T-helper 2 cell treated with Interferon-gamma antibody and Interleukin-4, amounts not matched to agents 5 μg/mL and 100 μg/mL, for 36 hours (primary cell): ENCODE data around the gene TM2D3.

Experiments
- DNase-seq: peaks from one replicate; pipeline ENCODE4 v3.0.0; 2021; ENCODE audit warnings: low spot score
- H3K27ac Mint-ChIP-seq: one replicate; pipeline ENCODE4 v1.8.0; 2021; ENCODE audit warnings: mild to moderate bottlenecking, mixed read lengths
- H3K27me3 Mint-ChIP-seq: one replicate; pipeline ENCODE4 v1.8.0; 2021; ENCODE audit warnings: low read depth, mixed read lengths
- H3K36me3 Mint-ChIP-seq: one replicate; pipeline ENCODE4 v1.8.0; 2021; ENCODE audit warnings: low read depth, mixed read lengths
- H3K4me1 Mint-ChIP-seq: one replicate; pipeline ENCODE4 v1.8.0; 2021; ENCODE audit warnings: low read depth, mixed read lengths
- H3K4me3 Mint-ChIP-seq: one replicate; pipeline ENCODE4 v1.8.0; 2022; ENCODE audit warnings: mild to moderate bottlenecking, moderate library complexity, mixed read lengths
- H3K9me3 Mint-ChIP-seq: one replicate; pipeline ENCODE4 v1.8.0; 2021; ENCODE audit warnings: mixed read lengths

Gene TM2D3

GRCh38 chr15:101613130-101614000 is 38.8 kb downstream of the TM2D3 start:
- H3K27me3 Mint-ChIP-seq, result no peaks in the 10 kb centered on the region
- DNase-seq, result no peak

GRCh38 chr15:101612676-101613075 is 39.5 kb downstream of the TM2D3 start:
- no peaks in the 10 kb centered on the region for H3K9me3 Mint-ChIP-seq

More at GRCh38 chr15:101613130-101614000, 38.8 kb downstream of the TM2D3 start:
- no peaks in the 10 kb centered on the region for H3K36me3 Mint-ChIP-seq
- no peaks in the 10 kb centered on the region for H3K9me3 Mint-ChIP-seq
- no peak overlapping the region for H3K27ac Mint-ChIP-seq
- H3K4me3 Mint-ChIP-seq, result no peak overlapping the region
- H3K4me1 Mint-ChIP-seq, result no peaks in the 10 kb centered on the region

GRCh38 chr15:101611580-101612299 is 40.4 kb downstream of the TM2D3 start:
- Mint-ChIP-seq H3K36me3 (no peaks in the 10 kb centered on the region), H3K4me3 (no peak overlapping the region), H3K27me3 (no peaks in the 10 kb centered on the region), H3K27ac (no peak overlapping the region), H3K4me1 (no peaks in the 10 kb centered on the region), H3K9me3 (no peaks in the 10 kb centered on the region)
- no peak for DNase-seq

More at GRCh38 chr15:101612676-101613075, 39.5 kb downstream of the TM2D3 start:
- no peak for DNase-seq
- Mint-ChIP-seq H3K4me1 (no peaks in the 10 kb centered on the region), H3K4me3 (no peak overlapping the region), H3K27me3 (no peaks in the 10 kb centered on the region), H3K27ac (no peak overlapping the region), H3K36me3 (no peaks in the 10 kb centered on the region)

GRCh38 chr15:101611007-101611406 is 41.2 kb downstream of the TM2D3 start:
- no peak for DNase-seq
- no peaks in the 10 kb centered on the region for H3K36me3 Mint-ChIP-seq
- no peaks in the 10 kb centered on the region for H3K9me3 Mint-ChIP-seq
- no peaks in the 10 kb centered on the region for H3K27me3 Mint-ChIP-seq
- no peak overlapping the region for H3K4me3 Mint-ChIP-seq
- H3K27ac Mint-ChIP-seq, result no peak overlapping the region
- H3K4me1 Mint-ChIP-seq, result no peaks in the 10 kb centered on the region

GRCh38 chr15:101610611-101611000 is 41.6 kb downstream of the TM2D3 start:
- Mint-ChIP-seq H3K4me1 (no peaks in the 10 kb centered on the region), H3K27ac (no peak overlapping the region), H3K9me3 (no peaks in the 10 kb centered on the region), H3K27me3 (no peaks in the 10 kb centered on the region), H3K36me3 (no peaks in the 10 kb centered on the region), H3K4me3 (no peak overlapping the region)
- DNase-seq, result no peak

- Mint-ChIP-seq H3K4me3 (no peak overlapping the region), H3K36me3 (no peaks in the 10 kb centered on the region), H3K27ac (no peak overlapping the region), H3K27me3 (no peaks in the 10 kb centered on the region), H3K4me1 (no peaks in the 10 kb centered on the region), H3K9me3 (no peaks in the 10 kb centered on the region)
- DNase-seq, result no peak
Observed at GRCh38 chr15:101609742-101610610, 42.2 kb downstream of the TM2D3 start.

- Mint-ChIP-seq H3K27me3 (peaks cover 6% of the 10 kb centered on the region), H3K36me3 (no peaks in the 10 kb centered on the region), H3K4me3 (no peak overlapping the region), H3K27ac (no peak overlapping the region), H3K9me3 (no peaks in the 10 kb centered on the region), H3K4me1 (no peaks in the 10 kb centered on the region)
- DNase-seq, result no peak
Observed at GRCh38 chr15:101608201-101608600, 44.0 kb downstream of the TM2D3 start.

GRCh38 chr15:101607108-101607507 is 45.1 kb downstream of the TM2D3 start:
- H3K4me3 Mint-ChIP-seq, result no peak overlapping the region
- H3K27me3 Mint-ChIP-seq, result peaks cover 6% of the 10 kb centered on the region
- no peak for DNase-seq
- H3K36me3 Mint-ChIP-seq, result no peaks in the 10 kb centered on the region
- H3K4me1 Mint-ChIP-seq, result no peaks in the 10 kb centered on the region
- H3K9me3 Mint-ChIP-seq, result no peaks in the 10 kb centered on the region
- H3K27ac Mint-ChIP-seq, result no peak overlapping the region

- Mint-ChIP-seq H3K4me3 (no peak overlapping the region), H3K36me3 (no peaks in the 10 kb centered on the region), H3K27ac (no peak overlapping the region), H3K27me3 (peaks cover 15% of the 10 kb centered on the region), H3K9me3 (no peaks in the 10 kb centered on the region), H3K4me1 (no peaks in the 10 kb centered on the region)
- DNase-seq, result no peak
Observed at GRCh38 chr15:101604124-101604874, 47.9 kb downstream of the TM2D3 start.

- DNase-seq, result no peak
Observed at GRCh38 chr15:101602801-101603200, 49.4 kb downstream of the TM2D3 start.

GRCh38 chr15:101600035-101600434 is 52.1 kb downstream of the TM2D3 start:
- no peak for DNase-seq
- Mint-ChIP-seq H3K27me3 (peaks cover 34% of the 10 kb centered on the region), H3K4me1 (no peaks in the 10 kb centered on the region), H3K9me3 (peaks cover 10% of the 10 kb centered on the region), H3K4me3 (no peak overlapping the region), H3K27ac (no peak overlapping the region), H3K36me3 (no peaks in the 10 kb centered on the region)

More at GRCh38 chr15:101602801-101603200, 49.4 kb downstream of the TM2D3 start:
- Mint-ChIP-seq H3K9me3 (no peaks in the 10 kb centered on the region), H3K4me3 (no peak overlapping the region), H3K27me3 (peaks cover 19% of the 10 kb centered on the region), H3K36me3 (no peaks in the 10 kb centered on the region), H3K27ac (no peak overlapping the region), H3K4me1 (no peaks in the 10 kb centered on the region)

- Mint-ChIP-seq H3K27ac (no peak overlapping the region), H3K4me1 (no peaks in the 10 kb centered on the region), H3K9me3 (peaks cover 17% of the 10 kb centered on the region), H3K27me3 (peaks cover 35% of the 10 kb centered on the region), H3K36me3 (no peaks in the 10 kb centered on the region), H3K4me3 (no peak overlapping the region)
- no peak for DNase-seq
Observed at GRCh38 chr15:101599091-101599490, 53.1 kb downstream of the TM2D3 start.

GRCh38 chr15:101597360-101597928 is 54.7 kb downstream of the TM2D3 start:
- peaks cover 19% of the 10 kb centered on the region for H3K9me3 Mint-ChIP-seq
- DNase-seq, result no peak
- no peaks in the 10 kb centered on the region for H3K36me3 Mint-ChIP-seq
- no peak overlapping the region for H3K27ac Mint-ChIP-seq
- no peaks in the 10 kb centered on the region for H3K4me1 Mint-ChIP-seq
- peaks cover 48% of the 10 kb centered on the region for H3K27me3 Mint-ChIP-seq
- no peak overlapping the region for H3K4me3 Mint-ChIP-seq
